ENCODE data around the gene CHST13.

Gene CHST13

DNA sequence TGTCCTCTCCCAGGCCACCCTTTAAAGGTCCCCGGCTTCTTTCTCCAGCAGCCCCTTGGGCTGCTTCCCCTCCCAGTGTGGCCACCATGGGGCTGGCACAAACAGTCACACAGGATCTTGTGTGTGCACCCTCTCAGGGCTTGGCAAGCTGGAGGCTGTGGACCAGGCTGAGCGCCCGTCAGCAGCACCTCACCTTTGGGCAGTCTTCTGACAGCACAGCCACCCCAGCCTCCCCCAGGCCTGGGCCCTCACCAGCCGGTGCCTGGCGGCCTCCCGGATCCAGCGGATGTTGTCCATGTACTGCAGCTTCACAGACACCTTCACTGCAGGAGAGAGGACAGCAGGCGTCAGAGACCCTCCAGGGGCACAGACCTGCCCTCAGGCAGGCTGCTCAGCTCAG is 28.2 kb upstream of the CHST13 start:
- H3K9me3 Mint-ChIP-seq, result no peaks in the 10 kb centered on the region
- no peak overlapping the region for H3K27ac Mint-ChIP-seq
- H3K36me3 Mint-ChIP-seq (ENCODE audit: low read depth), result no peaks in the 10 kb centered on the region
- H3K4me3 Mint-ChIP-seq, result no peak overlapping the region
- H3K27me3 Mint-ChIP-seq, result no peaks in the 10 kb centered on the region
- DNase-seq, result no peak
- ATAC-seq, result no peak
- H3K4me1 Mint-ChIP-seq, result no peaks in the 10 kb centered on the region

DNA sequence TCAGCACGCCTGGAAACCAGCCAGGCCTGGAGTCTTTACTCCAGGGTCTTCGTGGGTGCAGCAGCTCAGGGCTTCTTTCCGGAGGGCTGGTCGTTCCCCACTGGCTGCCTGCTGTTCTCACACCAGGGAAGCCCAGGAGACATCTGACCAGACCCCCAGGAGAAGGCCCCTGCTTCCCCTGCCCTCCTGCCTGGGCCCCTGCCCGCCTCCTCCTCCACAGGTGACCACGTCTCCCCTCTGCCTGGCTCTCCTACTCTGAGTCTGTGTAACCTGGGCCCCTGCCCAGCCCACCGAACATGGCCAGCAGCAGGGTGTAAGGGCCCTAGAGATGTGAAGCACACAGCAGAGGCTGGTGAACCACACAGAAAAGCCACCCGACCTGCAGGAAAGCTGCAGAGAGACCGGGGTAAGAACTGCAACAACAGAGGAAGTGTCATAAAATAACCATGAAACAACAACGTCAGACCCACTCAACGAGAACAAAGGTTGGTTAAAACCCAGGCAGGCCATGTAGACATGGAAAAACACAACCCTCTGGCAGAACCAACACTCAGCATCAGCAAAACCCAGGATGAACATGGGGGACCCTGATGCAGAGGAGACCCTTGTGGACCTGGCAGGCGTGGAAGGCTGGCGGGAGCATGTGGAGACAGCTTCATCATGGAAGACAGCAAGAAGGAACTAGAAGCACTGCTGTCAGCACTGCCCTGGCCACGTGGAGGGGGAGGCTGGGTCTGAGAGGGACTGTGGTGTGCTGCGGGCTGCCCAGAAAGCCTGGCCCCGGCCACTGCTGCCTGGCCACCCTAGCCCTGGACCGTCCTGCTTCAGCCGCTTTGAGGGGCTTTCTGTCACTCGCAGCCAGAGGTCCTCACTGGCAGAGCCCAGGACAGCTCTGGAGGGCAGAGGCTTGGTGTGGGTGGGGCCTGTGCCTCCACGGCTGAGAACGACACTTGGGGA is 26.8 kb upstream of the CHST13 start:
- DNase-seq, result no peak
- ATAC-seq, result no peak
- Mint-ChIP-seq H3K4me1 (no peaks in the 10 kb centered on the region), H3K4me3 (no peak overlapping the region), H3K27ac (no peak overlapping the region), H3K27me3 (no peaks in the 10 kb centered on the region), H3K36me3 (ENCODE audit: low read depth) (no peaks in the 10 kb centered on the region), H3K9me3 (no peaks in the 10 kb centered on the region)

DNA sequence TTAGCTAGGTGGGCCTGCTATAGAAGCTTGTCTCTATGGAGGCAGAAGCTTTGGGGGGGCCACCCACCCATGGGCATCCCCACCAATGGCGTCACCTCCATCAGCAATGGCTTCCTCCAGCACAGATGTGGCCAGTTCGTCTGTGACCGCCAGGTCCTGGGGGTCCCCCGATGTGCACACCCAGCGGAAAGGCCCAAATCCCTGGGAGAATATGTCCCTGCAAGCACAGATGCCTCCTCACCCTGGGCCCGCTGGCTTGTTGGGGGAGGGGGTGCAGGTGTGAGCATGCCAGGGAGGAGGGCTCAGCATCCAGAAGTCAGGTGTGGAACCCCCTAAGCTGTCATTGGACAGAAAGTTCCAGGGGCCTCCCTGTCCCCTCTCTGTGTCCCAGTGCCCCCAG is 26.0 kb upstream of the CHST13 start:
- ATAC-seq, result no peak
- no peaks in the 10 kb centered on the region for H3K36me3 Mint-ChIP-seq (ENCODE audit: low read depth)
- no peaks in the 10 kb centered on the region for H3K9me3 Mint-ChIP-seq

DNA sequence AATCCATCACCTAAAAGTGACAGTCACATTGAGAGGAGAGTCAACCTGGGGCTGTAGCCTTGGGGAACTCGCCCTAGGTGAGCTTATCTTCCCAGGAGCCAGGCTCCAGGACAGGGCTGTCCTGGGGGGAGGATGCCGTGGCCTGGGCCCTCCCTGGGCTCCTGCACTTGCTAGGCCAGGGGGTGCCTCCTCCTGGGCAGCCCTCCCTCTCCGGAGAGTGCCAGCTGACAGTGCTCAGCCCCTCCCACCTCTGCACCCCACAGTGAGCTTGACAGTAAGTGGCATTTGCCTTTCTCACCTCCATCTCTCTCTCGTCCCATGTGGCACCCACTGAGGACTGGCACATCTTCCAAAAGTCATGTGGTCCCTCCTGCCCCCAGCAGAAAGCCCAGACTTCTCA is 25.5 kb upstream of the CHST13 start:
- ATAC-seq (no peak), DNase-seq (no peak)
- no peak overlapping the region for H3K4me3 Mint-ChIP-seq
- no peaks in the 10 kb centered on the region for H3K36me3 Mint-ChIP-seq (ENCODE audit: low read depth)
- no peaks in the 10 kb centered on the region for H3K4me1 Mint-ChIP-seq
- no peaks in the 10 kb centered on the region for H3K9me3 Mint-ChIP-seq
- no peaks in the 10 kb centered on the region for H3K27me3 Mint-ChIP-seq
- H3K27ac Mint-ChIP-seq, result no peak overlapping the region

More for the DNA sequence above, 26.0 kb upstream of the CHST13 start:
- Mint-ChIP-seq H3K4me3 (no peak overlapping the region), H3K27me3 (no peaks in the 10 kb centered on the region), H3K27ac (no peak overlapping the region), H3K4me1 (no peaks in the 10 kb centered on the region)
- DNase-seq, result no peak

DNA sequence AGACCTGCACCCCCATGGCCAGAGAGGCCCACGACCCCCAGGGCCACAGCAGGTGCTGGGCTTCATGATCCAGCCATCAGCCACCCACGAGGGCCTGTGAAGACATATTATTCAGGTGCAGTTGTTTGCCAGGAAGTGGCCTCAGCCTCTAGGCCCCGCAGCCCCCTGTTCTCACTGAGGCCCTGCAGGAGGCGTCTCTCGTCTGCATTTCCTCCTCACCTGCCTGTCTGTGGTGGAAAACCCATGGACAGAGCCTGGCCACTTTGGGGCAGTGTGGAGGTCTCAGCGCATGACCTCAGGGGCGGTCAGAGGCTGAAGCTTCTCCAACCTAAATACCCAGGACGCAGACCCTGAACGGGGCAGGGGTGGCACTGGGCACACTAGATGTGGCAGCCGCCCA is 25.0 kb upstream of the CHST13 start:
- no peaks in the 10 kb centered on the region for H3K27me3 Mint-ChIP-seq
- H3K4me3 Mint-ChIP-seq, result no peak overlapping the region
- DNase-seq (no peak), ATAC-seq (no peak)
- H3K36me3 Mint-ChIP-seq (ENCODE audit: low read depth), result no peaks in the 10 kb centered on the region
- H3K9me3 Mint-ChIP-seq, result no peaks in the 10 kb centered on the region
- H3K4me1 Mint-ChIP-seq, result no peaks in the 10 kb centered on the region
- H3K27ac Mint-ChIP-seq, result no peak overlapping the region

DNA sequence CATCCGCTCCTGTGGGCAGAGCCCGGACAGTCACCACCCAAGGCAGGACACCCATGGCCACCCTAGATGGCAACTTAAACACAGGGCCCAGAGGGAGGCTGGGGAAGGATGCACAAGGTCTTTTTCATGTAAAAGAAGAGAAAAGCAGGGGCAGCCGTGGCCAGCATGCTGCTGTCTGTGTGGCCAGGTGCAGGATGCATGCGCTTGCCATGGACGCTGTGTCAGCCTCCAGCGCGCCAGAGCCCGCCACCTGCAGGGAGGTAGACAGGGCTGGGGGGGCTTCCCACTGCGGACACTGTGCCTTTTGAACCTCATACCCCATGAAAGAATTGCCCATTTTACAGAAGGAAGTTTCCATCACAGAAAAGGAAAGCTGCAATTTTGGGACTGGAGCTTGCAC is 24.6 kb upstream of the CHST13 start:
- Mint-ChIP-seq H3K27ac (no peak overlapping the region), H3K27me3 (no peaks in the 10 kb centered on the region), H3K9me3 (no peaks in the 10 kb centered on the region)

DNA sequence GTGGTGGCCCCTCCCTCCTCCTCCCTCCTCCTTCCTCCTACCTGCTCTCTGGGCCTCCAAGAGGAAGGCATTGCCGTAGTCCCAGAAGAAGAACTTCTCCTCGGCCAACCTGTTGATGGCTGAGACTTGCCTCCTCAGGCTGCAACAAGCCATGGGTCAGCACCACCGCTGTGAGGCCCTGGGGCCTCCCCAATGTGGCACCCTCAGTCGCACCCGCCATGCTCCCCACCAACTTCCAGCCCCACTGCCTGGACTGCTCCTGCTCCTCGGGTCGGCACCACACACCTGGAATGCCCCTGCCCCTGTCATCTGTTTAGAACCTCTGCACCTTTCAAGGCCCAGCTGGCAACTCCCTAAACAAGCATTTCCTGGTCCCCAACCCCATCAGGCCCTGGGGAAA is 23.9 kb upstream of the CHST13 start:
- no peak for DNase-seq
- Mint-ChIP-seq H3K4me1 (no peaks in the 10 kb centered on the region), H3K9me3 (no peaks in the 10 kb centered on the region), H3K27ac (no peak overlapping the region), H3K36me3 (ENCODE audit: low read depth) (no peaks in the 10 kb centered on the region), H3K4me3 (no peak overlapping the region), H3K27me3 (no peaks in the 10 kb centered on the region)
- no peak for ATAC-seq

More for the DNA sequence above, 24.6 kb upstream of the CHST13 start:
- no peaks in the 10 kb centered on the region for H3K4me1 Mint-ChIP-seq
- no peak overlapping the region for H3K4me3 Mint-ChIP-seq
- no peaks in the 10 kb centered on the region for H3K36me3 Mint-ChIP-seq (ENCODE audit: low read depth)
- no peak for ATAC-seq
- DNase-seq, result no peak

DNA sequence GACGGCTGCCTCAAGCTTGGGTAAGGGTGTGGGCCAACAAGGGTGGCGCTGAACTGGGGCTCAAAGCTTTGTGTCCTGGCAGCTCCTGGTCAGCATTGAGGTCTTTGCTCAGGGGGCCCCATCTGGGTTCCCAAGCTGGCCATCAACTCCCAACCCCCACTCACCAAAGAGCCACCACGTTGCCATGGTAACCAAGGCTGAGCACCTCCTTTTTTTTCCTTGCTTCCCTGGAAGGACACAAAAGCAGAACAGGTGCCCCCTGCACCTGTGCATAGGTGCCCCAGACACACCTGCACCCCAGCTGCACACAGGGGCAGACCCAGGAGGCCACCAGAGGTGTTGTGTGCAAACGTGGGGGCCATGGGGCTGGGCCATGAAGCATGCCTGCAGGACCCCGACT is 22.9 kb upstream of the CHST13 start:
- H3K36me3 Mint-ChIP-seq (ENCODE audit: low read depth), result no peaks in the 10 kb centered on the region
- DNase-seq (no peak), ATAC-seq (no peak)
- no peaks in the 10 kb centered on the region for H3K4me1 Mint-ChIP-seq
- no peak overlapping the region for H3K4me3 Mint-ChIP-seq
- H3K27me3 Mint-ChIP-seq, result no peaks in the 10 kb centered on the region
- H3K27ac Mint-ChIP-seq, result no peak overlapping the region
- H3K9me3 Mint-ChIP-seq, result no peaks in the 10 kb centered on the region

DNA sequence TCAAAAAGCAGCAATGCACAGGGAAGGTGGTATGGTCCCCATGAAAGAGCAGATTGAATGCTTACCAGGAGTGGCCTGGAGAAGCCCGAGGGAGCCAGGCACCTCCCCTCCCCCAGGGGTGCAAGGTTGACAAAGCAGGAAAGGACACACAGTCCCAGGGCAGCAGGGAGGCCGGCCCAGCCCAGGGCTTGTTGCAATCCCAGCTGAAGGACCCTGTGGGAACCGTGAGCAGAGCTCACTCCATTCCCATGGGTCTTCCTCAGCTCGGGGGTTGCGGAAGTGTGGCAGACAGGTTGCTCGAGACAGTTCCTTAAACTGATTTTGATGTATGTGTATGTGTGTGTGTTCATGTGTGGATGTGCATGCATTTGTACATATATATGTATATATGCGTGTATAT is 22.2 kb upstream of the CHST13 start:
- ATAC-seq, result no peak
- no peaks in the 10 kb centered on the region for H3K27me3 Mint-ChIP-seq

DNA sequence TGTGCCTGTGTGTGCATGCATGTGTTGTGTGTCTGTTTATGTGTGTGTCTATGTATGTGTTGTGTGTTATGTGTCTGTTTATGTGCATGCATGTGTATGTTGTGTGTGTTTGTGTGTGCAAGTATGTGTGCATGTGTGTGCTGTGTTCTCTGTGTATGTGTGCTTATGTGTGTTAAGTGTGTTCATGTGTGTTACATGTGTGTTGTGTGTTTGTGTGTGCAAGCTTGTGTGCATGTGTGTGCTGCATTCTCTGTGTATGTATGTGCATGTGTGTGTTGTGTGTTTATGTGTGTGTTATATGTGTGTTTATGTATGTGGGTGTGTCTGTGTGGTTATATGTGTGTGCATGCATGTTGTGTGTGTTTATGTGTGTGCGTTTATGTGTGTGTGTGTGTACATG is 21.3 kb upstream of the CHST13 start:
- DNase-seq, result no peak
- Mint-ChIP-seq H3K36me3 (ENCODE audit: low read depth) (no peaks in the 10 kb centered on the region), H3K27ac (no peak overlapping the region), H3K4me3 (no peak overlapping the region), H3K9me3 (no peaks in the 10 kb centered on the region), H3K27me3 (no peaks in the 10 kb centered on the region), H3K4me1 (no peaks in the 10 kb centered on the region)
- ATAC-seq, result no peak

More for the DNA sequence above, 22.2 kb upstream of the CHST13 start:
- Mint-ChIP-seq H3K4me1 (no peaks in the 10 kb centered on the region), H3K9me3 (no peaks in the 10 kb centered on the region), H3K27ac (no peak overlapping the region), H3K4me3 (no peak overlapping the region), H3K36me3 (ENCODE audit: low read depth) (no peaks in the 10 kb centered on the region)
- DNase-seq, result no peak

DNA sequence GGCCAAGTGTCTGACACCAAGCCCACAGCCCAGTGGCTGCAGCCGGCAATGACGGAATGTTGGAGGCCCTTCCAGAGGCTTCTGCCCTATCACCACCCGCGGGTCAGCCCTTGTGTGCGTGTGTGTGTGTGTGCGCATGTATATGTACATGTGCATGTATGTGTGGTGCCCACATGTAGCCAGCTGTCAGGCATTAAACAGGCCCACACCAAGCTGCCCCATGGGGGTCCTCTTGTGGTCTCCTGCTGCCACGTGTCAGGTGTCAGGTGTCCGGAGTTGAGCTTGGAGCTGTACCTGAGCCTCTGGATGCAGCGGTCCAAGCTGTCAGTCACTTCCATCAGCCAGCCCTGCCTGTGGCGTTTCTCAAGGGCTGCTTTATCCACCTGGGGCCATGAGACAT is 20.3 kb upstream of the CHST13 start:
- Mint-ChIP-seq H3K27ac (no peak overlapping the region), H3K4me3 (no peak overlapping the region), H3K4me1 (no peaks in the 10 kb centered on the region), H3K27me3 (no peaks in the 10 kb centered on the region), H3K36me3 (ENCODE audit: low read depth) (no peaks in the 10 kb centered on the region), H3K9me3 (no peaks in the 10 kb centered on the region)
- DNase-seq, result no peak
- ATAC-seq, result no peak

DNA sequence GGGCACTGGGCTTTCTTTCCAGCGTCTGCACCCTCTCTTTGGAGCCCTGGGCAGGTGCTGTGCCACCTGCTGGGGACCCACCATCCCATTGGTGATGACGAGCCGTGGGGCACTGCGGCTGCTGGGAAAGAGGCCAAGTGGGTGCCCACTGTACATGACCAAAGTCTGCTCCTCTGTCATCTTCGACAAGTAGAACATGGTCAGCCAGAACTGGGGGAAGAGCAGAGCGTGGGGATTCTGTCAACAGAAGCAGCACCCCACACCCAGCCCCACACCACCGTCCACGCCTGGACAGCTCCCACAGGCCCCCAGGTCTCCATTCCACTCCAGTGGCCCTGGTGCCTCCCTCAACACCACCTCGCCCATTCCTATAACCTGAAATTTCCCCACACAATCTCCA is 16.1 kb upstream of the CHST13 start:
- Mint-ChIP-seq H3K36me3 (ENCODE audit: low read depth) (no peaks in the 10 kb centered on the region), H3K9me3 (no peaks in the 10 kb centered on the region), H3K27ac (no peak overlapping the region), H3K27me3 (no peaks in the 10 kb centered on the region), H3K4me1 (no peaks in the 10 kb centered on the region), H3K4me3 (no peak overlapping the region)
- ATAC-seq (no peak), DNase-seq (no peak)

DNA sequence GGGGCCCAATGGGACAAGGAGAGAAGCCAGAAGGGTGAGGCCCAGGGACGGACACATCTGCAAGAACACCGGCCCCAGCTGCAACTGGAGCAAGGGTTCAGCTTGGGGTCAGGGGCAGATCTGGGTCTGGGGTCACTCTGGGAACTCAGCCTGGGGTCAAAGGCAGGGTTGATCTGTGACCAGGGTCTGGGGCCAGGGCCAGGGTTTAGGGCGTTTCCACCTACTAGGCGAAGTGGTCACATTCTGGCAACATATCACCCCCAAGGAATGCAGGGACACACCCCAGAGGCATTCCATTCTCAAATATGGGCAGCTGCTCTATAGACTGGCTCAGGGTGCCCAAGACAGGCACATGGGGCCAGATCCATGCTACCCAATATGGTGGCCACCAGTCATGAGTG is 15.4 kb upstream of the CHST13 start:
- Mint-ChIP-seq H3K27me3 (no peaks in the 10 kb centered on the region), H3K27ac (no peak overlapping the region), H3K4me1 (no peaks in the 10 kb centered on the region), H3K9me3 (no peaks in the 10 kb centered on the region), H3K4me3 (no peak overlapping the region), H3K36me3 (ENCODE audit: low read depth) (no peaks in the 10 kb centered on the region)
- DNase-seq (no peak), ATAC-seq (no peak)

DNA sequence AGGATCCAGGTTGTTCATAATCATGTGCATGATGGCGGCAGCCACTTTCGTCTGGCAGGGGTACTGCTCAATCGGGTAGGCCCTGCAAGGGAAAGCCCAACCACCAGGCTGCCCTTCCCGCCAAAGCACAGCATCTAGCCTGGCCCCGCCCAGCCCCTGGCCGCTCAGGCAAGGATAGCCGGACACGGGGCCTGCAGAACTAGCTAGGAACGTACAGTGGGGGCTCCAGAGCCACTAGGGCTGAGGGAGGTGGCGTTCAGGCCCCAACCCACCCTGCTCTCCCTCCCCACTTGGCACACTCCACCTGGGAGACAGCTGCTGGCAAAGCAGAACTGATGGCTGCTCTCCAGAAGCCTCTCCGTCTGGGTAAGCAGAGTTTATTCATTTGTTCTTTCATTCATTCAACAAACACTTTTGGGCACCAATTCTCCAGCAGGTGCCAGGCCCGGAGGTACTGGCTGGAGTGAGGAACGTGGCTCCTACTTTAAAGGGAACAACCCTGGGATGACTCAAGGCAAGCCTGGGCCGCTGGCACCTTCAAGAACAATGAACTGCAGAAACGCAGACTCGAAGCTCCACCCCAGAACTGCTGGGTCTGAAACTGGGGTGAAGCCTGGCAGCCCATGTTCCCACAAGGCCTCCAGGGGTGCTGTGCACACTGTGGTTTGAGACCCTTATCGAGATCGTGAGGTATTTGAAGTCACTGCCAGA is 14.2 kb upstream of the CHST13 start:
- H3K9me3 Mint-ChIP-seq, result no peaks in the 10 kb centered on the region
- H3K27ac Mint-ChIP-seq, result no peak overlapping the region
- no peak overlapping the region for H3K4me3 Mint-ChIP-seq
- H3K27me3 Mint-ChIP-seq, result no peaks in the 10 kb centered on the region
- ATAC-seq (no peak), DNase-seq (no peak)
- H3K4me1 Mint-ChIP-seq, result no peaks in the 10 kb centered on the region
- H3K36me3 Mint-ChIP-seq (ENCODE audit: low read depth), result no peaks in the 10 kb centered on the region

DNA sequence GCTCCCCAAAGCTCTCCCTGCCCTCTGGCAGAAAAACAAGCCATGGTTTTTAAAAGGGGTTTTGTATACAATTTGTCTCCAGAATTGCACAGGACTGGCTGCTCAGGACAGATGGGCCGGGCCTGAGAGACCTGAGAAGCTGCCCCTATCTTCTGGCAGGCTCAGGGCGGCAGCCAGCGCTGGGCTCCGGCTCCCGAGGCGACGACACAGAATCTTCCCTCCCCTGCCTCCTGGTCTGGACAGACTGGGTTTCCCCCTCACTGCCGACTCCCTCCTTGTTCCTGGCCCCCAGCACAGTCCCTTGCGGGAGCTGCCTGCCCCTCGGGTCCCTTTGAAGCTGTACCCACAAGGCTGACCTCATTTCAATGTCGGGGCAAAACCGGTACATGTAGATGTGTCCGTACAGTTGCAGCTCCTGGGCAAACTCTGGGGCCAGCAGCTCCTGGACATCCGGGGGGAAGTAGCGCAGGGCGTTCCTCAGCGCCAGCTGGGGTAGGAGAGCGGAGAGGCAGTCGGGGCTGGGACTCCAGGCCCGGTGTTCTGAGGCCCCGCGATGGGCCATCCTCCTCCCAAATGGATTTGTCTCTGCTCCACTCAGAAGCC is 13.5 kb upstream of the CHST13 start:
- no peak overlapping the region for H3K4me3 Mint-ChIP-seq
- H3K27me3 Mint-ChIP-seq, result no peaks in the 10 kb centered on the region
- H3K27ac Mint-ChIP-seq, result no peak overlapping the region
- no peak for DNase-seq
- H3K9me3 Mint-ChIP-seq, result no peaks in the 10 kb centered on the region
- H3K4me1 Mint-ChIP-seq, result no peaks in the 10 kb centered on the region
- no peaks in the 10 kb centered on the region for H3K36me3 Mint-ChIP-seq (ENCODE audit: low read depth)
- ATAC-seq, result no peak
